Osteoblast (primary cell): ENCODE results near the gene MAP3K2. TPM values are rescaled to one million over a fixed set of nuclear protein-coding genes. Genes with fewer than 3 reads are reported as not detected.

Experiments used
- DNase-seq: peaks from one replicate; pipeline ENCODE4 v3.0.0; 2011; ENCODE audit warnings: low spot score, mixed read lengths; ENCODE audit not compliant: insufficient read length; ENCODE audit errors: missing footprints
- H2AFZ ChIP-seq: 2 replicates; pipeline ENCODE4 v1.6.0; 2011; ENCODE audit warnings: mild to moderate bottlenecking, low read length
- H3K27ac ChIP-seq: 2 replicates; pipeline ENCODE4 v1.5.1; 2011; ENCODE audit warnings: mild to moderate bottlenecking, low read depth, low read length, moderate library complexity
- H3K27me3 ChIP-seq: 2 replicates; pipeline ENCODE4 v1.6.0; 2012; ENCODE audit warnings: mild to moderate bottlenecking, control low read depth, inconsistent platforms, low read length, moderate library complexity; ENCODE audit not compliant: insufficient read depth
- H3K36me3 ChIP-seq: 2 replicates; pipeline ENCODE4 v1.5.1; 2011; ENCODE audit warnings: mild to moderate bottlenecking, low read length, control low read depth, moderate library complexity; ENCODE audit not compliant: insufficient read depth
- H3K4me1 ChIP-seq: 2 replicates; pipeline ENCODE4 v1.5.1; 2011; ENCODE audit warnings: mild to moderate bottlenecking, low read length, control low read depth, moderate library complexity; ENCODE audit not compliant: insufficient read depth
- H3K4me2 ChIP-seq: 2 replicates; pipeline ENCODE4 v1.6.0; 2011; ENCODE audit warnings: mild to moderate bottlenecking, low read length; ENCODE audit not compliant: insufficient read depth
- H3K4me3 ChIP-seq: fragments of 200-600 bp; sonication (generic); 3 replicates; pipeline ENCODE4 v1.5.1; 2012; ENCODE audit warnings: mild to moderate bottlenecking, low read length, inconsistent platforms; ENCODE audit not compliant: insufficient read depth
- H3K79me2 ChIP-seq: 2 replicates; pipeline ENCODE4 v1.6.0; 2012; ENCODE audit warnings: mild to moderate bottlenecking, low read length, control low read depth, inconsistent platforms; ENCODE audit not compliant: insufficient read depth
- H3K9me3 ChIP-seq: 2 replicates; pipeline ENCODE4 v1.5.1; 2011; ENCODE audit warnings: low read depth, low read length, control low read depth
- H4K20me1 ChIP-seq: 2 replicates; pipeline ENCODE4 v1.6.0; 2012; ENCODE audit warnings: mild to moderate bottlenecking, low read length, control low read depth; ENCODE audit not compliant: insufficient read depth
- total RNA-seq: library from RNA; depleted of rRNA; stranded (reverse); fragments of >200 nt; gene quantifications from 2 replicates; pipeline ENCODE4 v1.2.3, GENCODE V29; 2012
- TF ChIP-seq, protein P1 (sequence below): IDR thresholded peaks from 2 replicates; pipeline ENCODE4 v1.5.1; 2011; ENCODE audit warnings: mild to moderate bottlenecking, low read depth, low read length, moderate library complexity; ENCODE audit errors: extremely low read depth

Gene MAP3K2
- total RNA-seq, 1 donor = 64.1 TPM

DNA sequence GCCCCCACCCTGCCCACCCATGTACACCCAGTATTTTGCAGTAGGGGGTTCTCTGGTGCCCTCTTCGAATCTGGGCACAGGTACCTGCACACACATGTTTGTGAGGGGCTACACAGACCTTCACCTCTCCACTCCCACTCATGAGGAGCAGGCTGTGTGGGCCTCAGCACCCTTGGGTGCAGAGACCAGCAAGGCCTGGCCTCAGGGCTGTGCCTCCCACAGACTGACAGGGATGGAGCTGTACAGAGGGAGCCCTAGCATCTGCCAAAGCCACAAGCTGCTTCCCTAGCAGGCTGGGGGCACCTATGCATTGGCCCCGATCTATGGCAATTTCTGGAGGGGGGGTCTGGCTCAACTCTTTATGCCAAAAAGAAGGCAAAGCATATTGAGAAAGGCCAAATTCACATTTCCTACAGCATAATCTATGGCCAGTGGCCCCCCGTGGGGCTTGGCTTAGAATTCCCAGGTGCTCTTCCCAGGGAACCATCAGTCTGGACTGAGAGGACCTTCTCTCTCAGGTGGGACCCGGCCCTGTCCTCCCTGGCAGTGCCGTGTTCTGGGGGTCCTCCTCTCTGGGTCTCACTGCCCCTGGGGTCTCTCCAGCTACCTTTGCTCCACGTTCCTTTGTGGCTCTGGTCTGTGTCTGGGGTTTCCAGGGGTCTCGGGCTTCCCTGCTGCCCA is 39.7 kb upstream of the MAP3K2 start:
- H3K36me3 ChIP-seq = no peaks in the 10 kb centered on the region
- no peaks in the 10 kb centered on the region for H3K9me3 ChIP-seq
- H3K27ac ChIP-seq = no peak overlapping the region
- no peak for DNase-seq
- no peak overlapping the region for H3K4me2 ChIP-seq
- no peak overlapping the region for H3K4me3 ChIP-seq
- TF ChIP-seq, protein P1, sequence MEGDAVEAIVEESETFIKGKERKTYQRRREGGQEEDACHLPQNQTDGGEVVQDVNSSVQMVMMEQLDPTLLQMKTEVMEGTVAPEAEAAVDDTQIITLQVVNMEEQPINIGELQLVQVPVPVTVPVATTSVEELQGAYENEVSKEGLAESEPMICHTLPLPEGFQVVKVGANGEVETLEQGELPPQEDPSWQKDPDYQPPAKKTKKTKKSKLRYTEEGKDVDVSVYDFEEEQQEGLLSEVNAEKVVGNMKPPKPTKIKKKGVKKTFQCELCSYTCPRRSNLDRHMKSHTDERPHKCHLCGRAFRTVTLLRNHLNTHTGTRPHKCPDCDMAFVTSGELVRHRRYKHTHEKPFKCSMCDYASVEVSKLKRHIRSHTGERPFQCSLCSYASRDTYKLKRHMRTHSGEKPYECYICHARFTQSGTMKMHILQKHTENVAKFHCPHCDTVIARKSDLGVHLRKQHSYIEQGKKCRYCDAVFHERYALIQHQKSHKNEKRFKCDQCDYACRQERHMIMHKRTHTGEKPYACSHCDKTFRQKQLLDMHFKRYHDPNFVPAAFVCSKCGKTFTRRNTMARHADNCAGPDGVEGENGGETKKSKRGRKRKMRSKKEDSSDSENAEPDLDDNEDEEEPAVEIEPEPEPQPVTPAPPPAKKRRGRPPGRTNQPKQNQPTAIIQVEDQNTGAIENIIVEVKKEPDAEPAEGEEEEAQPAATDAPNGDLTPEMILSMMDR = no peak
- no peak overlapping the region for H2AFZ ChIP-seq
- peaks cover 14% of the 10 kb centered on the region for H3K27me3 ChIP-seq
- H3K79me2 ChIP-seq = no peaks in the 10 kb centered on the region
- H3K4me1 ChIP-seq = no peaks in the 10 kb centered on the region
- no peaks in the 10 kb centered on the region for H4K20me1 ChIP-seq

DNA sequence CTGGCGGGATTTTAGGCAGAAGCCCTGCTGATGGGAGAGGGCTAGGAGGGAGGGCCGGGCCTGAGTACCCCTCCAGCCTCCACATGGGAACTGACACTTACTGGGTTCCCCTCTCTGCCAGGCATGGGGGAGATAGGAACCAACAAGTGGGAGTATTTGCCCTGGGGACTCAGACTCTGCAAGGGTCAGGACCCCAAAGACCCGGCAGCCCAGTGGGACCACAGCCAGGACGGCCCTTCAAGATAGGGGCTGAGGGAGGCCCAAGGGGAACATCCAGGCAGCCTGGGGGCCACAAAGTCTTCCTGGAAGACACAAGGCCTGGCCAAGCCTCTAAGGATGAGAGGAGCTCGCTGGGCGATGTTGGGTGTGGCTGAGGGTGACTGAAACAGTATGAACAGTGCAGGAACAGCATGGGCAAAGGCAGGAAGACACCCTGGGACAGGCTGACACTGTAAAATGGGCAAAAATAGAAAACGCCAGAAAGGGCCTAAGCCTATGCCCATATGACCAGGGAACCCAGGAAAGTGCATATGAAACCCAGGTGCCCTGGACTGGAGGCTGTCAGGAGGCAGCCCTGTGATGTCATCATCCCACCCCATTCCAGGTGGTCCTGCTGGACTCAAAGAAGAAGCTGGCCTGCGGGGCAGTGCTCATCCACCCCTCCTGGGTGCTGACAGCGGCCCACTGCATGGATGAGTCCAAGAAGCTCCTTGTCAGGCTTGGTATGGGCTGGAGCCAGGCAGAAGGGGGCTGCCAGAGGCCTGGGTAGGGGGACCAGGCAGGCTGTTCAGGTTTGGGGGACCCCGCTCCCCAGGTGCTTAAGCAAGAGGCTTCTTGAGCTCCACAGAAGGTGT is 39.0 kb upstream of the MAP3K2 start:
- no peaks in the 10 kb centered on the region for H3K4me1 ChIP-seq
- no peak overlapping the region for H2AFZ ChIP-seq
- peaks cover 22% of the 10 kb centered on the region for H3K27me3 ChIP-seq
- no peaks in the 10 kb centered on the region for H4K20me1 ChIP-seq
- no peak overlapping the region for H3K27ac ChIP-seq
- TF ChIP-seq, protein P1 = no peak
- no peak overlapping the region for H3K4me3 ChIP-seq
- H3K4me2 ChIP-seq = no peak overlapping the region
- no peak for DNase-seq
- H3K79me2 ChIP-seq = no peaks in the 10 kb centered on the region
- H3K9me3 ChIP-seq = no peaks in the 10 kb centered on the region
- no peaks in the 10 kb centered on the region for H3K36me3 ChIP-seq

DNA sequence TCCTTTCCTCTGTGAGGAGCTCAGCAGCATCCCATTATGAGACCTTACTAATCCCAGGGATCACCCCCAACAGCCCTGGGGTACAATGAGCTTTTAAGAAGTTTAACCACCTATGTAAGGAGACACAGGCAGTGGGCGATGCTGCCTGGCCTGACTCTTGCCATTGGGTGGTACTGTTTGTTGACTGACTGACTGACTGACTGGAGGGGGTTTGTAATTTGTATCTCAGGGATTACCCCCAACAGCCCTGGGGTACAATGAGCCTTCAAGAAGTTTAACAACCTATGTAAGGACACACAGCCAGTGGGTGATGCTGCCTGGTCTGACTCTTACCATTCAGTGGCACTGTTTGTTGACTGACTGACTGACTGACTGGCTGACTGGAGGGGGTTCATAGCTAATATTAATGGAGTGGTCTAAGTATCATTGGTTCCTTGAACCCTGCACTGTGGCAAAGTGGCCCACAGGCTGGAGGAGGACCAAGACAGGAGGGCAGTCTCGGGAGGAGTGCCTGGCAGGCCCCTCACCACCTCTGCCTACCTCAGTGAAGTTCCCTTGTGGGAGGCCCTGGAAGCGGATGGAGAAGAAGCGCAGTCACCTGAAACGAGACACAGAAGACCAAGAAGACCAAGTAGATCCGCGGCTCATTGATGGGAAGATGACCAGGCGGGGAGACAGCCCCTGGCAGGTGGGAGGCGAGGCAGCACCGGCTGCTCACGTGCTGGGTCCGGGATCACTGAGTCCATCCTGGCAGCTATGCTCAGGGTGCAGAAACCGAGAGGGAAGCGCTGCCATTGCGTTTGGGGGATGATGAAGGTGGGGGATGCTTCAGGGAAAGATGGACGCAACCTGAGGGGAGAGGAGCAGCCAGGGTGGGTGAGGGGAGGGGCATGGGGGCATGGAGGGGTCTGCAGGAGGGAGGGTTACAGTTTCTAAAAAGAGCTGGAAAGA is 38.0 kb upstream of the MAP3K2 start:
- no peak for DNase-seq
- H3K27me3 ChIP-seq = peaks cover 22% of the 10 kb centered on the region
- no peak overlapping the region for H2AFZ ChIP-seq
- TF ChIP-seq, protein P1 = no peak
- H3K4me2 ChIP-seq = no peak overlapping the region
- no peak overlapping the region for H3K27ac ChIP-seq
- no peak overlapping the region for H3K4me3 ChIP-seq
- H3K4me1 ChIP-seq = no peaks in the 10 kb centered on the region
- no peaks in the 10 kb centered on the region for H3K36me3 ChIP-seq
- no peaks in the 10 kb centered on the region for H3K79me2 ChIP-seq
- no peaks in the 10 kb centered on the region for H4K20me1 ChIP-seq
- H3K9me3 ChIP-seq = no peaks in the 10 kb centered on the region
